Left kidney (tissue), 8 donors: ENCODE results near the gene CDKN2B. TPM values are rescaled to one million over a fixed set of nuclear protein-coding genes. Genes with fewer than 3 reads are reported as not detected.
"Not testable (repeated sequence)": the region's sequence is repeated elsewhere in the genome, so short reads cannot be mapped to it uniquely, and the experiment has no call there.

Experiments
- DNase-seq: peaks from one replicate; pipeline ENCODE4 v3.0.0-alpha.2; 2013
- long read RNA-seq, 8 donors: transcript quantifications; one replicate each; lab custom pipeline, GENCODE V29; 2026
- polyA plus RNA-seq: library from polyadenylated mRNA; unstranded; fragments of 120-200 nt; gene quantifications from one replicate; pipeline ENCODE4 v1.2.1, GENCODE V29; 2013; ENCODE audit not compliant: insufficient read length

Gene CDKN2B
- 0.18 TPM for polyA plus RNA-seq
- long read RNA-seq, donor 1, partial matches to known transcripts = 0 of 1 reads
- long read RNA-seq, donor 1, other reads (novel, unspliced or antisense) = 0 of 1 reads
- long read RNA-seq, donor 2 = 0 reads
- long read RNA-seq, donor 3 = 0 reads
- long read RNA-seq, donor 4 = 0 reads
- long read RNA-seq, donor 5 = 0 reads
- long read RNA-seq, donor 6 = 0 reads
- long read RNA-seq, donor 7 = 0 reads
- long read RNA-seq, donor 8 = 0 reads

GRCh38 chr9:22008717-22009505 is at the start of gene CDKN2B:
Gene CDKN2B (minus strand): TSS chr9:22009305. CDS start chr9:22008953, 352 bp downstream.
- DNase-seq = peak; percentile 84

GRCh38 chr9:22057972-22058371 is 48.9 kb upstream of the CDKN2B start:
- DNase-seq = not testable (repeated sequence)

GRCh38 chr9:22056402-22056801 is 47.3 kb upstream of the CDKN2B start:
- DNase-seq = no peak

- DNase-seq = no peak
Measured at GRCh38 chr9:22055090-22055489, 46.0 kb upstream of the CDKN2B start.

GRCh38 chr9:22054529-22054928 is 45.4 kb upstream of the CDKN2B start:
- no peak for DNase-seq

GRCh38 chr9:22054076-22054475 is 45.0 kb upstream of the CDKN2B start:
- no peak for DNase-seq

- no peak for DNase-seq
Measured at GRCh38 chr9:22053178-22053577, 44.1 kb upstream of the CDKN2B start.

- DNase-seq = no peak
Measured at GRCh38 chr9:22052376-22052945, 43.4 kb upstream of the CDKN2B start.

- no peak for DNase-seq
Measured at GRCh38 chr9:22050924-22051323, 41.8 kb upstream of the CDKN2B start.

GRCh38 chr9:22049411-22049810 is 40.3 kb upstream of the CDKN2B start:
- DNase-seq = no peak

GRCh38 chr9:22047596-22047995 is 38.5 kb upstream of the CDKN2B start:
- no peak for DNase-seq

- DNase-seq = no peak
Measured at GRCh38 chr9:22046243-22046885, 37.3 kb upstream of the CDKN2B start.

- no peak for DNase-seq
Measured at GRCh38 chr9:22045423-22045822, 36.3 kb upstream of the CDKN2B start.

GRCh38 chr9:22044583-22044982 is 35.5 kb upstream of the CDKN2B start:
- DNase-seq = no peak

- no peak for DNase-seq
Measured at GRCh38 chr9:22043928-22044327, 34.8 kb upstream of the CDKN2B start.

- DNase-seq = peak; percentile 10
Measured at GRCh38 chr9:22041775-22042174, 32.7 kb upstream of the CDKN2B start.

- DNase-seq = no peak
Measured at GRCh38 chr9:22041344-22041743, 32.2 kb upstream of the CDKN2B start.

- DNase-seq = no peak
Measured at GRCh38 chr9:22040760-22041159, 31.7 kb upstream of the CDKN2B start.

GRCh38 chr9:22039258-22039657 is 30.2 kb upstream of the CDKN2B start:
- no peak for DNase-seq

GRCh38 chr9:22037954-22038690 is 29.0 kb upstream of the CDKN2B start:
- peak; percentile 2 for DNase-seq

GRCh38 chr9:22036866-22037626 is 27.9 kb upstream of the CDKN2B start:
- DNase-seq = no peak
